K562 (cell line): Measurements from ENCODE around the gene CPEB1. TPM values are rescaled to one million over a fixed set of nuclear protein-coding genes. Genes with fewer than 3 reads are reported as not detected.

Source experiments
- BRF1 ChIP-seq: IDR thresholded peaks from 3 replicates; pipeline ENCODE4 v1.6.1; 2011; ENCODE audit warnings: borderline replicate concordance, mild to moderate bottlenecking; ENCODE audit not compliant: insufficient read length; ENCODE audit errors: extremely low read depth
- CCAR2 ChIP-seq: fragments of 200-400 bp; formaldehyde crosslinking; IDR thresholded peaks from 2 replicates; pipeline ENCODE4 v1.6.1; 2017; ENCODE audit warnings: mild to moderate bottlenecking, low read depth, low read length
- FOS ChIP-seq: IDR thresholded peaks from 3 replicates; pipeline ENCODE4 v1.6.1; 2011; ENCODE audit not compliant: insufficient read length; ENCODE audit errors: extremely low read depth
- HDAC2 ChIP-seq: fragments of 450-650 bp; IDR thresholded peaks from 2 replicates; pipeline ENCODE4 v1.6.1; 2016; ENCODE audit warnings: mild to moderate bottlenecking
- HMGN3 ChIP-seq: IDR thresholded peaks from 2 replicates; pipeline ENCODE4 v1.6.1; 2011; ENCODE audit warnings: borderline replicate concordance, low read depth, mild to moderate bottlenecking, mixed read lengths, low read length; ENCODE audit not compliant: insufficient read length; ENCODE audit errors: extremely low read depth
- HSF4 ChIP-seq: fragments of 250-450 bp; sonication (Bioruptor Pico); IDR thresholded peaks from 2 replicates; pipeline ENCODE4 v2.1.2; 2022; ENCODE audit warnings: mild to moderate bottlenecking, moderate library complexity, borderline replicate concordance
- KDM1A ChIP-seq, 2 experiments: fragments of 450-650 bp; IDR thresholded peaks; 2 replicates each; pipeline ENCODE4 v1.6.1; 2016; ENCODE audit warnings: mild to moderate bottlenecking in 2 of 2
- KLF6 ChIP-seq: fragments of 250-450 bp; sonication (Bioruptor Pico); IDR thresholded peaks from 2 replicates; pipeline ENCODE4 v1.4.0; 2020; ENCODE audit warnings: mild to moderate bottlenecking, moderate library complexity, borderline replicate concordance
- MEIS2 ChIP-seq: fragments of 450-650 bp; IDR thresholded peaks from 2 replicates; pipeline ENCODE4 v1.6.1; 2014; ENCODE audit warnings: mild to moderate bottlenecking; ENCODE audit not compliant: partially characterized antibody
- PHF8 ChIP-seq: fragments of 200-600 bp; sonication (generic); IDR thresholded peaks from 2 replicates; pipeline ENCODE4 v1.6.1; 2012; ENCODE audit warnings: mixed run types, mild to moderate bottlenecking, inconsistent platforms, low read length, moderate library complexity, borderline replicate concordance
- POLR2G ChIP-seq: fragments of 200-400 bp; formaldehyde crosslinking; IDR thresholded peaks from 2 replicates; pipeline ENCODE4 v1.6.1; 2017; ENCODE audit warnings: low read depth, mild to moderate bottlenecking, antibody characterized with exemption, low read length, moderate library complexity
- TAF15 ChIP-seq: fragments of 200-400 bp; formaldehyde crosslinking; IDR thresholded peaks from 2 replicates; pipeline ENCODE4 v1.6.1; 2017; ENCODE audit warnings: mild to moderate bottlenecking, low read depth, low read length, moderate library complexity
- TCF3 ChIP-seq: sonication (generic); formaldehyde crosslinking; IDR thresholded peaks from 2 replicates; pipeline ENCODE4 v1.4.0; 2020; ENCODE audit warnings: mild to moderate bottlenecking, missing genetic modification reagents
- TFAM ChIP-seq: fragments of 250-450 bp; sonication (Bioruptor Pico); conservative IDR thresholded peaks from 2 replicates; pipeline ENCODE4 v1.5.0; 2021; ENCODE audit warnings: mild to moderate bottlenecking, moderate library complexity
- ZBTB1 ChIP-seq: sonication (generic); formaldehyde crosslinking; IDR thresholded peaks from 2 replicates; pipeline ENCODE4 v1.8.1; 2023; ENCODE audit warnings: missing genetic modification reagents, low read depth, mild to moderate bottlenecking, borderline replicate concordance
- ZNF584 ChIP-seq: fragments of 200-800 bp; sonication (Bioruptor generic); IDR thresholded peaks from 2 replicates; pipeline ENCODE4 v1.6.1; 2016; ENCODE audit warnings: low read depth, mild to moderate bottlenecking, missing genetic modification characterization, missing compliant biosample characterization
- ZNF766 ChIP-seq: fragments of 200-800 bp; sonication (Bioruptor generic); conservative IDR thresholded peaks from 2 replicates; pipeline ENCODE4 v1.6.1; 2016; ENCODE audit warnings: missing genetic modification characterization, missing compliant biosample characterization
- polyA plus RNA-seq, 8 experiments: library from polyadenylated mRNA; depleted of rRNA in 4 of 8; stranded (reverse) in 5 of 8; unstranded in 3 of 8; fragments of >200 nt; fragmentation: Nextera tagmentation in 2 of 8; fragmentation: Illumina TruSeq in 1 of 8; extraction: Ambion mirVana in 2 of 8; extraction: Trizol in 1 of 8; gene quantifications; 2 replicates each; pipeline versions ENCODE4 v1.2.1 to v1.2.3, GENCODE V29; 2011 to 2014; ENCODE audit warnings: inconsistent platforms in 1 of 8, missing spikeins in 1 of 8
- total RNA-seq, 7 experiments: library from RNA; depleted of rRNA in 6 of 7; stranded (reverse); fragments of >200 nt in 6 of 7; fragmentation: Illumina TruSeq in 2 of 7; extraction: Trizol in 2 of 7; gene quantifications; 2 replicates each; pipeline versions ENCODE4 v1.2.1 to v1.2.3, GENCODE V29; 2011 to 2021; ENCODE audit warnings: low replicate concordance in 1 of 7
- TF ChIP-seq, protein P1 (sequence below): fragments of 450-650 bp; IDR thresholded peaks from one replicate; pipeline ENCODE4 v1.6.1; 2018; ENCODE audit warnings: mild to moderate bottlenecking, moderate library complexity; ENCODE audit not compliant: partially characterized antibody
- TF ChIP-seq, protein P2 (sequence below): fragments of 450-650 bp; formaldehyde crosslinking; IDR thresholded peaks from 2 replicates; pipeline ENCODE4 v1.4.0; 2020; ENCODE audit warnings: mild to moderate bottlenecking
- TF ChIP-seq, protein P3 (sequence below): fragments of 250-450 bp; sonication (Bioruptor Pico); IDR thresholded peaks from 2 replicates; pipeline ENCODE4 v1.5.0; 2020; ENCODE audit warnings: mild to moderate bottlenecking, borderline replicate concordance
- TF ChIP-seq, protein P4 (sequence below): sonication (generic); formaldehyde crosslinking; IDR thresholded peaks from 2 replicates; pipeline ENCODE4 v1.8.1; 2023; ENCODE audit warnings: mild to moderate bottlenecking, missing genetic modification reagents
- TF ChIP-seq, protein P5 (sequence below): fragments of 250-450 bp; sonication (Bioruptor Pico); IDR thresholded peaks from 2 replicates; pipeline ENCODE4 v1.6.1; 2021; ENCODE audit warnings: mild to moderate bottlenecking

CPEB1 gene
- total and polyA plus RNA-seq, 9 of the 15 experiments (the other 6 are each of a cell fraction or from before 2014, with no cell fraction given): 2.2 to 13.4 (median 9.7) TPM

DNA sequence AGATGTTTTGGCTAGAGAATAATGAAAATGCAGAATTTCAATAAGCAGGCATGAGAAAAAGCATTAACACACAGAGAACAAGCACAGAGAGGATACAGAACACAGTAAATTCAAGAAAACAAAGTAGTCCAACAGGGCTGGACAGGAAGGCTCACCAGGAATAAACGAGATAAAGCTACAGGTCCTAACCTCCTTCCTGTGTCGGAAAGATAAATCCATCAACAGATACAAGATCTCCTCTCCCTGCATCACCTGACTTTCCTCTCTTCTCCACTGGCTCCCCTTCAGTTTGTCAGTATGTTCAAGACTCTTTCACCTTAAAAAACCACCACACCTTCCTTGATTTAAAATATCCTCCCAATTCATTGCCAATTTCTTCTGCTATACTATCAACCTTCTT, 11.4 kb downstream of the CPEB1 start (continued):
- TF ChIP-seq, protein P1, sequence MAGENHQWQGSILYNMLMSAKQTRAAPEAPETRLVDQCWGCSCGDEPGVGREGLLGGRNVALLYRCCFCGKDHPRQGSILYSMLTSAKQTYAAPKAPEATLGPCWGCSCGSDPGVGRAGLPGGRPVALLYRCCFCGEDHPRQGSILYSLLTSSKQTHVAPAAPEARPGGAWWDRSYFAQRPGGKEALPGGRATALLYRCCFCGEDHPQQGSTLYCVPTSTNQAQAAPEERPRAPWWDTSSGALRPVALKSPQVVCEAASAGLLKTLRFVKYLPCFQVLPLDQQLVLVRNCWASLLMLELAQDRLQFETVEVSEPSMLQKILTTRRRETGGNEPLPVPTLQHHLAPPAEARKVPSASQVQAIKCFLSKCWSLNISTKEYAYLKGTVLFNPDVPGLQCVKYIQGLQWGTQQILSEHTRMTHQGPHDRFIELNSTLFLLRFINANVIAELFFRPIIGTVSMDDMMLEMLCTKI: no peak
- no peak for TF ChIP-seq ZNF584
- TF ChIP-seq, protein P2, sequence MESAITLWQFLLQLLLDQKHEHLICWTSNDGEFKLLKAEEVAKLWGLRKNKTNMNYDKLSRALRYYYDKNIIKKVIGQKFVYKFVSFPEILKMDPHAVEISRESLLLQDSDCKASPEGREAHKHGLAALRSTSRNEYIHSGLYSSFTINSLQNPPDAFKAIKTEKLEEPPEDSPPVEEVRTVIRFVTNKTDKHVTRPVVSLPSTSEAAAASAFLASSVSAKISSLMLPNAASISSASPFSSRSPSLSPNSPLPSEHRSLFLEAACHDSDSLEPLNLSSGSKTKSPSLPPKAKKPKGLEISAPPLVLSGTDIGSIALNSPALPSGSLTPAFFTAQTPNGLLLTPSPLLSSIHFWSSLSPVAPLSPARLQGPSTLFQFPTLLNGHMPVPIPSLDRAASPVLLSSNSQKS (CRISPR knock-in tag): no peak
- no peak for TF ChIP-seq ZBTB1 (CRISPR knock-in tag)
- TF ChIP-seq KDM1A (IDR thresholded peaks at IDR 0.05): peak in 1 of 2 experiments; percentile 50; a peak in 3 of 4 replicates
- TF ChIP-seq HMGN3: no peak
- TF ChIP-seq, protein P3, sequence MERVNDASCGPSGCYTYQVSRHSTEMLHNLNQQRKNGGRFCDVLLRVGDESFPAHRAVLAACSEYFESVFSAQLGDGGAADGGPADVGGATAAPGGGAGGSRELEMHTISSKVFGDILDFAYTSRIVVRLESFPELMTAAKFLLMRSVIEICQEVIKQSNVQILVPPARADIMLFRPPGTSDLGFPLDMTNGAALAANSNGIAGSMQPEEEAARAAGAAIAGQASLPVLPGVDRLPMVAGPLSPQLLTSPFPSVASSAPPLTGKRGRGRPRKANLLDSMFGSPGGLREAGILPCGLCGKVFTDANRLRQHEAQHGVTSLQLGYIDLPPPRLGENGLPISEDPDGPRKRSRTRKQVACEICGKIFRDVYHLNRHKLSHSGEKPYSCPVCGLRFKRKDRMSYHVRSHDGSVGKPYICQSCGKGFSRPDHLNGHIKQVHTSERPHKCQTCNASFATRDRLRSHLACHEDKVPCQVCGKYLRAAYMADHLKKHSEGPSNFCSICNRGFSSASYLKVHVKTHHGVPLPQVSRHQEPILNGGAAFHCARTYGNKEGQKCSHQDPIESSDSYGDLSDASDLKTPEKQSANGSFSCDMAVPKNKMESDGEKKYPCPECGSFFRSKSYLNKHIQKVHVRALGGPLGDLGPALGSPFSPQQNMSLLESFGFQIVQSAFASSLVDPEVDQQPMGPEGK (CRISPR knock-in tag): no peak
- TF ChIP-seq KLF6 (CRISPR knock-in tag): no peak
- TF ChIP-seq POLR2G: no peak
- peak; percentile 76 for TF ChIP-seq TCF3 (CRISPR knock-in tag)
- TF ChIP-seq, protein P4, sequence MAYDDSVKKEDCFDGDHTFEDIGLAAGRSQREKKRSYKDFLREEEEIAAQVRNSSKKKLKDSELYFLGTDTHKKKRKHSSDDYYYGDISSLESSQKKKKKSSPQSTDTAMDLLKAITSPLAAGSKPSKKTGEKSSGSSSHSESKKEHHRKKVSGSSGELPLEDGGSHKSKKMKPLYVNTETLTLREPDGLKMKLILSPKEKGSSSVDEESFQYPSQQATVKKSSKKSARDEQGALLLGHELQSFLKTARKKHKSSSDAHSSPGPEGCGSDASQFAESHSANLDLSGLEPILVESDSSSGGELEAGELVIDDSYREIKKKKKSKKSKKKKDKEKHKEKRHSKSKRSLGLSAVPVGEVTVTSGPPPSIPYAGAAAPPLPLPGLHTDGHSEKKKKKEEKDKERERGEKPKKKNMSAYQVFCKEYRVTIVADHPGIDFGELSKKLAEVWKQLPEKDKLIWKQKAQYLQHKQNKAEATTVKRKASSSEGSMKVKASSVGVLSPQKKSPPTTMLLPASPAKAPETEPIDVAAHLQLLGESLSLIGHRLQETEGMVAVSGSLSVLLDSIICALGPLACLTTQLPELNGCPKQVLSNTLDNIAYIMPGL: no peak
- peak; percentile 96 for TF ChIP-seq MEIS2
- no peak for TF ChIP-seq BRF1
- TF ChIP-seq ZNF766: no peak
- no peak for TF ChIP-seq HSF4 (CRISPR knock-in tag)
- no peak for TF ChIP-seq PHF8
- TF ChIP-seq TFAM (CRISPR knock-in tag): no peak
- no peak for TF ChIP-seq TAF15
- peak; percentile 42; the same call in 1 of the 2 replicates for TF ChIP-seq HDAC2
- no peak for TF ChIP-seq FOS
- TF ChIP-seq, protein P5, sequence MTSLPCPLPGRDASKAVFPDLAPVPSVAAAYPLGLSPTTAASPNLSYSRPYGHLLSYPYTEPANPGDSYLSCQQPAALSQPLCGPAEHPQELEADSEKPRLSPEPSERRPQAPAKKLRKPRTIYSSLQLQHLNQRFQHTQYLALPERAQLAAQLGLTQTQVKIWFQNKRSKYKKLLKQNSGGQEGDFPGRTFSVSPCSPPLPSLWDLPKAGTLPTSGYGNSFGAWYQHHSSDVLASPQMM: no peak
- TF ChIP-seq CCAR2: no peak
